Measurements from ENCODE around the gene MPZ.

The MPZ gene

DNA sequence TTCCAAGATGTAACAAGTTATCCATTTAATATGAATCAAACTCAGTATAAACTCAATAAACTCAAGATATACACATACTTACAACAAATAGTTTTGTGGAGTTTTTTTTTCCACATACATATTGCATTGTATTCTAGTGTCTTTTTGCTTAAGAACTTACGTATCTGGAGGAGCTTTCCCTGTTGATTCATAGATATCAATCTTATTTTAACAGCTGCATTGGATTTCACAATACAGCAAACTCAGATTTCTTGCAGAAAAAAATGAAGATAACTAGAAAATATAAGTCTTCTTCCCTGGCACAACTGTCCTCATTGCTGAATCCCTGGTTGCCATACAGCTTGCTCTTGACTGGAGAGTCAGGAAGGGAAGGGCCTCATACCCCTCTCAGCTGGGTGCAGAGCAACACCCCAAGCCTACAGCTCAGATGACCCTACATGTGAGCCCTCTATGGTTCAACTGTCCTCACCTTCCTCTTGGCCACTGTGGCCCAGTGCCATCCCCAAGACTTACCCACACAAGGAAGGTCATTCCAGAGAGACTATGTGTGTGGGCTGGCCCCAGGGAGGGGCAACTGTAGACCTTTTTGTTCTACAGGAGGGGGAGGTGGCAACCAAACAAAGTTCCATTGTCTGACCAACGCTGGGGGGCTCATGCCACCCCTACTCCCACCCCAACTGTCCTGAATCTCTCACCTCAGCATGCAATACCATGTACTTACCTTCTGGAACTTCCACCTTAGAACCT is 1.7 kb downstream of the MPZ start:
- Histone ChIP-seq H3K23ac (ENCODE audit: low read depth, low read length, poor library complexity) (no peak overlapping the region), H3K36me3 (replicated peaks in 1 of 2; ENCODE audit: control insufficient read depth in 2 of 2, insufficient read depth in 2 of 2, low read length in 2 of 2) (no peaks in the 10 kb centered on the region), H3K27ac (replicated peaks; ENCODE audit: low read length) (no peak overlapping the region), H3K18ac (ENCODE audit: low read length) (no peak overlapping the region), H3K4me1 (ENCODE audit: control insufficient read depth in 2 of 2, insufficient read depth in 1 of 2, low read depth in 1 of 2, low read length in 2 of 2) (peaks cover 16 to 20% of the 10 kb centered on the region in 2 donors), H2BK12ac (ENCODE audit: low read length) (no peak overlapping the region), H3K4ac (ENCODE audit: low read length) (no peak overlapping the region), H3K14ac (ENCODE audit: low read length) (no peak overlapping the region), H4K91ac (ENCODE audit: low read depth, low read length, poor library complexity) (no peak overlapping the region), H3K27me3 (ENCODE audit: control insufficient read depth in 3 of 3, insufficient read depth in 3 of 3, low read depth in 1 of 3, low read length in 3 of 3) (no peaks in the 10 kb centered on the region), H3K79me1 (ENCODE audit: low read depth, low read length) (no peaks in the 10 kb centered on the region), H3K4me2 (ENCODE audit: insufficient read depth, low read length, poor library complexity, severe bottlenecking) (no peak overlapping the region), H2BK120ac (ENCODE audit: low read depth, low read length) (no peak overlapping the region), H2AFZ (ENCODE audit: low read length) (no peak overlapping the region), H4K8ac (ENCODE audit: low read depth, low read length) (no peak overlapping the region), H3K4me3 (ENCODE audit: low read length in 2 of 2) (no peak overlapping the region), H3K9ac (ENCODE audit: low read depth, low read length, poor library complexity) (no peak overlapping the region), H2BK5ac (ENCODE audit: low read length) (no peak overlapping the region), H2BK15ac (ENCODE audit: low read length) (no peak overlapping the region), H2AK5ac (ENCODE audit: low read depth, low read length) (no peak overlapping the region), H3K9me3 (replicated peaks in 1 of 2; ENCODE audit: control insufficient read depth in 2 of 2, insufficient read depth in 1 of 2, low read depth in 1 of 2, low read length in 2 of 2) (no peaks in the 10 kb centered on the region)
- no CpG with 5 or more reads among the region's 2 CpGs for WGBS, 2 donors (ENCODE audit: extremely low coverage in 2 of 2, insufficient read length in 2 of 2, insufficient replicate concordance in 1 of 2)
- no peak for DNase-seq (ENCODE audit: low spot score)

DNA sequence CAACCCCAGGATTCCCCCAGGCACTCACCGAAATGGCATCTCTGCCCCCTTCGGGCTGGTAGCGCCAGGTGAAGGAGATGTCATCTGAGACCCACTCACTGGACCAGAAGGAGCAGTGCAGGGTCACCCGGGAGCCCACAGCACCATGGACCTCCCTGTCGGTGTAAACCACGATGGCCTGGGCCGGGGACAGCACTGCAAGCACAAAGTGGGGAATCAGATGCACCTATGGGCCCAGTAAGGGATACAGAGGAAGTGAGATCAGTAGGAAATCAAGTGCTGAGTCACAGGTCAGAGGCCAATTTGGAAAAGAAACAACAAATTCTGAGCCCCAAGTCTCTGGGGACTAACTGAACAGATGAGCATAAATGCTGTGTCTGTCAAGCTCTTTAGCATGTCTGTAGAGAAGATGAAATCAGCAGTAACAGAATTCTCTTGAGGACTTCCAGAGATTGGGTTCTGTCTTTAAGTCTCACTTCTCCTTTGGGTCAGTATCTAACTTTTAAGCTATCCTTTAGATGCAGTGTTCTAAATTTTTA is 2.5 kb downstream of the MPZ start:
- no peak overlapping the region for H2BK15ac ChIP-seq (ENCODE audit: low read length)
- H3K4me2 ChIP-seq (ENCODE audit: insufficient read depth, low read length, poor library complexity, severe bottlenecking): no peak overlapping the region
- H2BK12ac ChIP-seq (ENCODE audit: low read length): peak overlapping the region; percentile 36
- no CpG with 5 or more reads among the region's 7 CpGs for WGBS, 2 donors (ENCODE audit: extremely low coverage in 2 of 2, insufficient read length in 2 of 2, insufficient replicate concordance in 1 of 2)
- H3K4ac ChIP-seq (ENCODE audit: low read length): no peak overlapping the region
- no peak overlapping the region for H4K91ac ChIP-seq (ENCODE audit: low read depth, low read length, poor library complexity)
- peak overlapping the region; percentile 32 for H3K14ac ChIP-seq (ENCODE audit: low read length)
- no peak overlapping the region for H3K23ac ChIP-seq (ENCODE audit: low read depth, low read length, poor library complexity)
- DNase-seq (ENCODE audit: low spot score): no peak
- H3K9me3 ChIP-seq (replicated peaks in 1 of 2; ENCODE audit: control insufficient read depth in 2 of 2, insufficient read depth in 1 of 2, low read depth in 1 of 2, low read length in 2 of 2): no peaks in the 10 kb centered on the region
- no peak overlapping the region for H3K4me3 ChIP-seq (ENCODE audit: low read length in 2 of 2)
- H3K4me1 ChIP-seq (ENCODE audit: control insufficient read depth in 2 of 2, insufficient read depth in 1 of 2, low read depth in 1 of 2, low read length in 2 of 2): peaks cover 16 to 20% of the 10 kb centered on the region in 2 donors
- H4K8ac ChIP-seq (ENCODE audit: low read depth, low read length): no peak overlapping the region
- H3K18ac ChIP-seq (ENCODE audit: low read length): no peak overlapping the region
- no peaks in the 10 kb centered on the region for H3K27me3 ChIP-seq (ENCODE audit: control insufficient read depth in 3 of 3, insufficient read depth in 3 of 3, low read depth in 1 of 3, low read length in 3 of 3)
- H2BK120ac ChIP-seq (ENCODE audit: low read depth, low read length): no peak overlapping the region
- H2AK5ac ChIP-seq (ENCODE audit: low read depth, low read length): no peak overlapping the region
- H3K27ac ChIP-seq (replicated peaks; ENCODE audit: low read length): no peak overlapping the region
- peak overlapping the region; percentile 45 for H2AFZ ChIP-seq (ENCODE audit: low read length)
- no peak overlapping the region for H3K9ac ChIP-seq (ENCODE audit: low read depth, low read length, poor library complexity)
- H3K79me1 ChIP-seq (ENCODE audit: low read depth, low read length): no peaks in the 10 kb centered on the region
- no peaks in the 10 kb centered on the region for H3K36me3 ChIP-seq (replicated peaks in 1 of 2; ENCODE audit: control insufficient read depth in 2 of 2, insufficient read depth in 2 of 2, low read length in 2 of 2)
- H2BK5ac ChIP-seq (ENCODE audit: low read length): no peak overlapping the region

DNA sequence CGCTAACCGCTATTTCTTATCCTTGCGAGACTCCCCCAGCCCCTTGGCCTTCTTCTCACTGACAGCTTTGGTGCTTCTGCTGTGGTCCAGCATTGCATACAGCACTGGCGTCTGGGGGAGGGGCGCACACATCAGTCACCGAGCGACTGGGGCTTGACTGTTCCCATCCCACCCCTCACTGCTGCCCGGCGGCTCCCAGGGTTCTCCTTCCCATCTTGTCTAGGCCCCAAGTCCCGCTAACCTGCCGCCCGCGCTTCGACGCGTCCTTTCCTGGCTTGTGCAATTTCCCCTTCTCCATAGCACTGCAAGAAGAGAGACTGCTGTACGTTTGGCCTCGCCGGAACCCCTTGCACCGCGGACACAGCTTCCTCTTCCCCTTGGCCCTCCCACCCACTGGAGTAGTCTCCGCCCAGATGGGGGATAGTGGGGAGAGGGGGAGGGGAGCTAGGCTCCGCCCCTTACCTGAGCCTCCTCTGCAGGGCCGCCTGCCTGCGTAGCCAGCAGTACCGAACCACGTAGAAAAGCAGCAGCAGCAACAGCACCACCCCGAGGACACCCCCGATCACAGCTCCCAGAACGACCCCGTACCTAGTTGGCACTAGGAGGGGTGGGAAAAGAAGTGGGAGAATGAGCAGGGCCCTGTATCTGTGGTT is 3.8 kb downstream of the MPZ start:
- Histone ChIP-seq H3K4me2 (ENCODE audit: insufficient read depth, low read length, poor library complexity, severe bottlenecking) (peak overlapping the region; percentile 75), H4K91ac (ENCODE audit: low read depth, low read length, poor library complexity) (no peak overlapping the region), H4K8ac (ENCODE audit: low read depth, low read length) (peak overlapping the region; percentile 72), H2BK12ac (ENCODE audit: low read length) (no peak overlapping the region), H3K9ac (ENCODE audit: low read depth, low read length, poor library complexity) (peak overlapping the region; percentile 92), H3K18ac (ENCODE audit: low read length) (peak overlapping the region; percentile 76), H3K4ac (ENCODE audit: low read length) (no peak overlapping the region), H3K79me1 (ENCODE audit: low read depth, low read length) (no peaks in the 10 kb centered on the region), H3K36me3 (replicated peaks in 1 of 2; ENCODE audit: control insufficient read depth in 2 of 2, insufficient read depth in 2 of 2, low read length in 2 of 2) (no peaks in the 10 kb centered on the region), H2AFZ (ENCODE audit: low read length) (peak overlapping the region; percentile 88), H3K4me3 (ENCODE audit: low read length in 2 of 2) (peak overlapping the region; percentile 45 to 89), H3K27ac (replicated peaks; ENCODE audit: low read length) (no peak overlapping the region), H2BK15ac (ENCODE audit: low read length) (no peak overlapping the region), H3K9me3 (replicated peaks in 1 of 2; ENCODE audit: control insufficient read depth in 2 of 2, insufficient read depth in 1 of 2, low read depth in 1 of 2, low read length in 2 of 2) (no peaks in the 10 kb centered on the region), H3K27me3 (ENCODE audit: control insufficient read depth in 3 of 3, insufficient read depth in 3 of 3, low read depth in 1 of 3, low read length in 3 of 3) (no peaks in the 10 kb centered on the region), H3K23ac (ENCODE audit: low read depth, low read length, poor library complexity) (no peak overlapping the region), H2AK5ac (ENCODE audit: low read depth, low read length) (no peak overlapping the region), H2BK120ac (ENCODE audit: low read depth, low read length) (no peak overlapping the region), H3K14ac (ENCODE audit: low read length) (no peak overlapping the region), H2BK5ac (ENCODE audit: low read length) (no peak overlapping the region), H3K4me1 (ENCODE audit: control insufficient read depth in 2 of 2, insufficient read depth in 1 of 2, low read depth in 1 of 2, low read length in 2 of 2) (peaks cover 16 to 20% of the 10 kb centered on the region in 2 donors)
- peak; percentile 56 for DNase-seq (ENCODE audit: low spot score)
- no CpG with 5 or more reads among the region's 31 CpGs for WGBS, 2 donors (ENCODE audit: extremely low coverage in 2 of 2, insufficient read length in 2 of 2, insufficient replicate concordance in 1 of 2)
